Suppressor macrophage treated with lipopolysaccharide for 1 hour (primary cell): Measurements from ENCODE around the gene RPRD1B.
"Not testable (repeated sequence)": the region's sequence is repeated elsewhere in the genome, so short reads cannot be mapped to it uniquely, and the experiment has no call there.

ENCODE experiments used
- DNase-seq, 3 donors: peaks; one replicate each; pipeline ENCODE4 v3.0.0-alpha.2; 2020 to 2022

RPRD1B gene

DNA sequence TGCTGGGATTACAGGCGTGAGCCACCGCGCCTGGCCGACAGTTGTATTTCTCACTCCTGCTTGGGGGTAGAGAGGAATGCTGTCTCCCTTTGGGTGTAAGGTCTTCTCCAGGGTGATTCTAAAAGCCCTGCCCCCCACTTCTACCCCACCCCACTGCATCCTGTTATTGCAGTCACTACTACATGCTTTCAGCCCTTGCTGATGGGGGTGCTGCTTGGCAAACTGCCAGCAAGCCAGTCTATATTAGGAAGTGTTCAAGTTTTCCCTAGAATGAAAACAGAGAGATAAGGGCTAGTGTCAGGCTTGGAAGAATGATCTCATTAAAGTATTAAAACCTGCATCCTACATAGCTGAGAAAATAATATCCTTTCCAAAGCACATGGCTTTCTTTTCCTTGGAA lies 31.6 kb upstream of the RPRD1B start:
- no peak for DNase-seq

DNA sequence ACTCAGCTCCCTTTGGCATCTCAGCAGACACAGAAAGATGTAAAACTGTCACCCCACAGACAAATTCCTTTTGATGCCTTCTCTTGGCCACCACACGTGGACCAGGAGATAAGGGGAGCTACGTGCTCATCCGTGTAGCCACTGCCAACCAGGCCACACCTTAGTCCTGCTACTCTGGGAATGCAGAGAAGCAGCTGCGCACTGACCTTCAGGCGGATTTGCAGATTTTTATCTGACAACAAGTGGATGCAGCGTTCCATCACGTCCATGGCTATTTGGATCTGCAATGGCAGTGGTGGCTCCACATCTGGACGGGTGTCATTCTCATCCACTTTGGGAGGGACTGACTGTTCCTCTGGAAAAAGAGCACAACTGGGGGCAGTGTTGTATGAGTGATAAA lies 31.1 kb upstream of the RPRD1B start:
- DNase-seq = no peak

DNA sequence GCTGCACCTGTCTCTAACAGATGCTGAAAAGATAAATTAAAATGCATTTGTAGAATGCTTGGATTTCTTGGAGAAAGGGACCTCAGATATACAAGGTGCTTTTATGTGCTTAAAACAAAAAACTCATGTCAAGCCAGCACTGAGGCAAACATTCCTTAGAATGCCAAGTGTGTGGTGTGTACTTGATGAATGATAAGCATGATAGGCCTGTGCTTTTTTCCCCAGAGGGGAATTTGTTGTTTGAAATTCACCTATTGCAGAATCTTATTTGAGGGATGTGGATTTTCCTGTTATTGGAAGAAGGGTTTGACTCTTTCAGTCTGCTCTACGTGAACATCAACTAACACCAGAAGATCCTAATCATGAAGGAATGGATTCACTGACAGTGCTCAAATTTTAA lies 29.1 kb upstream of the RPRD1B start:
- DNase-seq = no peak

DNA sequence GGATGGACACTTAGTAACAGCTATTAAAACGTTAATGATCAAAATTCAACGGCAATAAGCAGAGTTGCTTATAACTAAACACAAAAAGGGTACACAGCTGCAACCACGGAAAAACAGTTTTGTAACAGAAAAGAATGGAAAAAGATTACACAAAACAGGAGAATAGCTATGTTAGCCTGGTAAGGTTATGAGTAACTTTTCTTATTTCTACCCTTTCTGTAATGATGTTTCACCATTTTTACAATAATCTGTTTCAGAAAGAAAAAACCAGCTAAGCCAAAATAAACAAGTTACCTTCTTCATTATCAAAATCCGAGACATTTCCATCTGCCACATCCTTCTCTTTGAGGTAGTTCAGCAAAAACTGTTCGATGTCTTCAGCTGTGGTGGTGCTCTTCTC lies 27.6 kb upstream of the RPRD1B start:
- no peak for DNase-seq

DNA sequence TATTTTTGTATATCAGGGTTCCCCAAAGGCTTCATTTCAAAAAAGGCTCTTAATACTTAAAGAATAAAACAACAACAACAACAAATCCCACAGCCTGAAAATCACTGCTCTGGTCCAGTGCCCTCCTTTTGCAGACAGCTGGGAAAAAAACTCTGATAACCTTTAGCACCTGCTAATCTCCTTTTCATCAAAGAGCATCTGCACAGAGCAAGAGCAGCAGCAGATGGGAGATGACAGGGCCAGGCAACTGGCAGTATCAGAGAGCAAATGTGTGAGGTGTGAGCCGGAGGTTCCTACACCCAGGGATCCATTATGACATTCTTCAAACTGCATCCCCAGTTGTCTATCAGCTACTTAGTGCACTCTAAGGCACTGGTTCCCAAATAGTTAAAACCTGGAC lies 26.0 kb upstream of the RPRD1B start:
- no peak for DNase-seq

DNA sequence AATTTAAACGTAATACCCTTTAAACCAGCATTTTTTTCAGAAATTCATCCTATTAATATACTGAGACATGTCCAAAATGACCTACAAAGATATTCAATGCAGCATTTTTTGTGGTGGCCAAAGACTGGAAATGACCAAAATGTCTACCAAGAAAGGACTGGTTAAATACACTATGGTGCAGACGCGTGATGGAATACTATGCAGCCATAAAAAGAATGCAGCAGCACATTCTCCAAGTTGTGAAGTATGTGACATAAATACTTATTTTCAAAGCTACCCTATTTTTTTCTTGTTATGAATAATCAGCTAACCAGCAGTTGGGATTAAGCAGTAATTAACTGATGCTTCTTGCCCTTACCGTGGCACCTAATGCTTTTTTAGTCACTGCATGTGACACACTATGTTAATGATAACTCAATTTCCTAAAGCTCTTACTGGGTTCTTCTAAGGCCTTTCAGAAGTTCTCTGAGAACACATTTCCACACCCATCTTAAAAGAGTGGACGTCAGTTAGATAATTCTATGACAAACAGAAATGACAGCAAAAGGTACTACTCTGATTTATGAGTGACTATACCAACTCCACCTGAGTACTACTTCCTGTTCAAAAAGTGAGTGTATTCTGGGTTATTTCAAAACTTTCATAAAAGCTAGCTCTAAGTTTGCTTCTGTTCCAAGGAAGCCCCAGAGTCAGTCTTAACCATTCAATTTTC lies 25.2 kb upstream of the RPRD1B start:
- no peak for DNase-seq

DNA sequence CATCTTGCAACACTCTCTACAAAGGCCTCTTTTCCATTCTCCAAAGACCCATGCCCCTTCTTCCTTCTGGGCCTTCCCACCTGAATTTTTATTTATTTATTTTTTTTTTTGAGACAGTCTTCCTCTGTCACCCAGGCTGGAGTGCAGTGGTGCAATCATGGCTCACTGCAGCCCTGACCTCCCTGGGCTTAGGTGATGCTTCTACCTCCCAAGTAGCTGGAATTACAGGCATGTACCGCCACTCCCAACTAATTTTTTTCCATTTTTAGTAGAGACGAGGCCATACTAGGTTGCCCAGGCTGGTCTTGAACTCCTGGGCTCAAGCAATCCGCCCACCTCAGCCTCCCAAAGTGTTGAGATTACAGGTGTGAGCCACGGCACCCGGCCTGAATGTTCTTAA lies 24.1 kb upstream of the RPRD1B start:
- DNase-seq = not testable (repeated sequence)

DNA sequence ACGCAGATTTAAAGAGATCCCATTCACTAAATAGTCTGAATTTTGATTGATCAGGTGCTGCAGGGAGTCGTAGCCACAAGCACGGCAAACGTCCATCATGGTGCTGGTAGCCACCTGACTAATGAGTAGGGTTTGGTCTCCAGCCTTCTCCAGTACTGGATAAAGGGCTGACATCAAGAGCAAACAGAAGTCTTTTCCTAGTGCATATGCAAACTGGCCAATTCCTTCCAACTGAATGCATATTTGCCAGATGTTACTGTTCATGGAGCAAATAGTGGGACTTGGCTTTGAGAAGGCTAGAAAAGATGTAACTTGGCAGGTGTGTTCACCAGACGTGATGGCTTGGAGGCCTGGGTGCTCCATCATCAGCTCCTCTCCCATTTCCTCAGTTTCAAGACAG lies 21.9 kb upstream of the RPRD1B start:
- no peak for DNase-seq

DNA sequence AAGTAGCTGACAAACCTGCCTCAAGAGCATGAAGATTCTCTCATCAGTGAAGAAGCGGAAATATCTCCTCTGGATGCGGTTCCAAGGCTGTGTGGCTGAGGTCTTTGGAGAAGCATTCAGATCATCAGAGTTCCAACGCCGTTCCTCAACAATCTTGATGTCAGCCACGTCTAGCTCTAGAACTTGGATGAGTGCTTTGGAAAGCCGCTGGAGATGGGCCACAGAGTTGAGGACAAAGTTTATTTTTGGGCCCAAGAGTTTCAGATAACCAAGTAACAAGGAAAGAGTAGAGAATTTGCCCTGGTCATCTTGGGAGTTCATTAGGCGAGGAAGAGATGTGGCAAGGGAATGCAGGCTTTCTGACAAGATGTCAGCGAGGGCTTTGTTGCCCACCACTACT lies 21.2 kb upstream of the RPRD1B start:
- no peak for DNase-seq

DNA sequence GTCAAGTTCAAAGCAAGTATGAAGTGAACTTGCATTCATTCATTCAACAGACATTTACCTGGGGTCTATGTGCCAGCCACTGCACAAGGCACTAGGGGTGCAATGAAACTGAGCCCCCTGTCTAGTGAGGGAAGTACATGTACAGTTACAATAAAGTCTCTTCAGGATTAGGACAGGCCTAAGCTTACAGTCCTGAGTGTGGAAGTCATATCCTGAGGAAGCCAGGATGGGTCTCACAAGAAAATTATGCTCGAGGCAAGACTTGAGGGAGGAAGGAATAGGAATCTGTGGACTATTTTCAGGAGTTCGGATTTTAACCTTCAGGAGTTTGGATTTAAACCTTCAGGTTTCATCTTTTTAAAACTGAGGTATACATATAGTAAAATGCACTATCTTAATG lies 19.7 kb upstream of the RPRD1B start:
- DNase-seq = no peak

GRCh38 chr20:38017959-38018358 lies 15.6 kb upstream of the RPRD1B start:
- DNase-seq = no peak

GRCh38 chr20:38018385-38018784 lies 15.2 kb upstream of the RPRD1B start:
- no peak for DNase-seq

DNA sequence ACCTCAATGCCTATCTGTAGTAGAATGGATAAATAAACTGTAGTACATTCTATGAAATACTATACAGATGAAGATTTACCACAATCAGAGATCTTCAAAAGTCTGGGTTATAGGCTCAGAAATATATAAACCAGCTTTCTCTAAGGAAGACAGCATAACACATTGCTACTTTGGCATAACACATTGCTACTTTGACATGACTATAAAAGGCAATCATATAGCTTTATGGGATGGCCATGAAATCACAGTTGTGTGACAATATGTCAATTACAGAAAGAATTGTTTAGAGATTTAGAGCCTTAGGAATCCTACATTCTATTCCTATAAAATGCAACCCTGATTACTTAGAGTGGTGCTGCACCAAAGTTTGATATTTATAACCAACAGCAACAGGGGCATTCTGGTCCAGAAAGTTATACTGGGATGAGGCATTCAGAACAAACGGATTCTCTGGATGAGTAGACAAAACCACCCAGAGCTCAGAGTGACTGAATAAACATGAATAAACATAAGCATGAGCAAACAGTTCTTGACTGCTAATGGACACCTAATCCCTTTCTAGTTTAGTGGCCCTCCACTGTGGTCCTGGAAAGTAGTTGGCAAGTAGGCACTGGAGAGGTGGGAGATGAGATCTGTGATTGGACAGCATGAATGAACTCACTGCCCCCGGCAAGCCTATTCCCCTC lies 12.3 kb upstream of the RPRD1B start:
- DNase-seq = no peak

- peak; percentile 58 to 76 (median 69) for DNase-seq
Measured at GRCh38 chr20:38023181-38024001, 10.2 kb upstream of the RPRD1B start.

- DNase-seq = no peak
Measured at GRCh38 chr20:38024496-38024895, 9.1 kb upstream of the RPRD1B start.

DNA sequence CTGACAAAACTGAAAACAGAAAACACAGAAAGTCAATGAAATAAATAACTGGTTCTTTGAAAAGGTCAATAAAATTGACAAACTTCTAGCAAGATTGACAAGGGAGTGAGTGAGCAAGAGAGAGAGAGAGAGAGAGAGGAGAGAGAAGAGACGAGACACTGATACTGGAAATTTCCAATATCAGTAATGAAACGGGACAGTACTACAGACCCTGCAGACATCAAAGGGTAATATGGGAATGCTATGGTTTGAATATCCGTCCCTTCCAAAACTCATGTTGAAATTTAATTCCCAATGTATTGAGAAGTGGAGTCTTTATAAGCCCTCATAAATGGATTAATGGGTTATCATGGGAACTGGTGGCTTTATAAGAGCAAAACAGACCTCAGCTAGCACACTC lies 4.1 kb upstream of the RPRD1B start:
- no peak for DNase-seq

GRCh38 chr20:38031957-38032356 lies 1.6 kb upstream of the RPRD1B start:
- no peak for DNase-seq

- DNase-seq = peak in 1 of 3 donors; percentile 53
Measured at GRCh38 chr20:38032585-38033329, 789 bp upstream of the RPRD1B start.

- peak in 1 of 3 donors; percentile 4 for DNase-seq
Measured at GRCh38 chr20:38034108-38034649, 633 bp downstream of the RPRD1B start.

DNA sequence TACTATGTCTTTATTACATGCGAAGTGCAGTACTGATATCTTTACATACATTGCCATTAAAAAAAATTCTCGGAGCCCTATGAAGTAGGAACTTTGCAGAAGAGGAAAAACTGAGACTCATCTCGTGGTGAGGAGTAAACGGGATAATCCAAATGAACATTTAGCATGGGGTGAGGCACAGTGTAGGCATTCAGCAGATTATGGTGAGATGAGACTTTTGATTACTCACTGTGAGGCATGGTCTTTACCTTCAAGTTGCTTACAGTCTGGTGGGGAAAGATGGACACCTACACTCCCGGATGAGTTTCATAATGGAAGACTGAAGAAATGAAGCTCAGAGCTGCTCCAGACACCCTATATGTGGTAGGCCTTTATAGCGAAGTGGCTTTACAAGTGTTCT lies 1.4 kb downstream of the RPRD1B start:
- peak in 1 of 3 donors; percentile 10 for DNase-seq

DNA sequence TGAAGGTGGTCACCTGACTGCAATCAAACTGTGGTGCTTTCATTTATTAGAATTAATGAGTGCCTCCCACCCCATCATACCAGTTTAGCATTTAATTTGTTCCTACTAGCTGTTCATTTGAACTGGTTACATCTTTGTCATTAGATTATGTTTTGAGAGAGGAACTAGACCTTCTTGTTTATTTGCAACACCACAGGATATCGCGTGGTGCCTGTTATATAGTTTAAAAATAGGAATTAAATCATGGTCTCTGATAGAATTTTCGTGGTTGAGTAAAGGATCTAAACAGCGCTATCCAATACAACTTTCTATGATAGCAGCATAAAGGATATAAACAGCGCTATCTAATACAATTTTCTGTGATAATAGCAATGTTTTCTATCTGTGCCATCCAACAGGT lies 2.8 kb downstream of the RPRD1B start:
- DNase-seq = peak in 1 of 3 donors; percentile 26

GRCh38 chr20:38040276-38040675 lies 6.7 kb downstream of the RPRD1B start:
- DNase-seq = no peak
